ENCODE measurements around the gene ZNRD2. TPM values are rescaled to one million over a fixed set of nuclear protein-coding genes. Genes with fewer than 3 reads are reported as not detected.

The ZNRD2 gene
- total RNA-seq, 1 experiment from 2014 or later, result 126 TPM

GRCh38 chr11:65577756-65578109 is 7.5 kb downstream of the ZNRD2 start:
- ATAC-seq, result no peak
- H3K79me2 ChIP-seq (ENCODE audit: low read length), result peaks cover 28% of the 10 kb centered on the region
- POLR2A ChIA-PET (ENCODE audit: unreplicated experiment), result interaction anchor here (0.6 kb wide), 1 partner anchor 35 kb away, joined by 3 read pairs; no protein-coding TSS in a partner anchor
- peak overlapping the region; percentile 91 for H3K4me2 ChIP-seq (ENCODE audit: low read length)
- peak overlapping the region; percentile 65 for H3K27ac ChIP-seq (ENCODE audit: low read length)
- H3F3A ChIP-seq (ENCODE audit: low read length, unreplicated experiment), result peaks cover 4% of the 10 kb centered on the region
- intact Hi-C loops (cut with micrococcal nuclease), result loop anchor here (2.0 kb wide), 1 partner anchor 37 kb away; the partner anchor contains the start of genes MAP3K11 and PCNX3
- peaks cover 43% of the 10 kb centered on the region for H3K4me1 ChIP-seq (ENCODE audit: insufficient read depth, low read length)
- H4K20me1 ChIP-seq (ENCODE audit: low read length), result peaks cover 5% of the 10 kb centered on the region
- CTCF ChIA-PET, result interaction anchor here (0.9 to 1.1 kb wide), 2 partner anchors 10 to 18 kb away, joined by 4 to 7 read pairs; partner anchors contain the start of gene KCNK7
- peak overlapping the region; percentile 76 for H3K9ac ChIP-seq (ENCODE audit: low read length)
- peaks cover 3% of the 10 kb centered on the region; the same call in 1 of the 2 replicates for H3K36me3 ChIP-seq (ENCODE audit: low read depth, low read length)
- BruUV-seq (replicated peaks), result no TSS peak
- no peak overlapping the region for H2AFZ ChIP-seq (ENCODE audit: low read length)
- no peaks in the 10 kb centered on the region for H3K27me3 ChIP-seq (ENCODE audit: low read length)
- DNase-seq, result no peak
- no peaks in the 10 kb centered on the region for H3K9me2 ChIP-seq (replicated peaks; ENCODE audit: low read length)
- peak overlapping the region; percentile 75 for H3K4me3 ChIP-seq (ENCODE audit: low read length)
- no peaks in the 10 kb centered on the region for H3K9me3 ChIP-seq (ENCODE audit: low read length)
- TF ChIP-seq, protein P1, sequence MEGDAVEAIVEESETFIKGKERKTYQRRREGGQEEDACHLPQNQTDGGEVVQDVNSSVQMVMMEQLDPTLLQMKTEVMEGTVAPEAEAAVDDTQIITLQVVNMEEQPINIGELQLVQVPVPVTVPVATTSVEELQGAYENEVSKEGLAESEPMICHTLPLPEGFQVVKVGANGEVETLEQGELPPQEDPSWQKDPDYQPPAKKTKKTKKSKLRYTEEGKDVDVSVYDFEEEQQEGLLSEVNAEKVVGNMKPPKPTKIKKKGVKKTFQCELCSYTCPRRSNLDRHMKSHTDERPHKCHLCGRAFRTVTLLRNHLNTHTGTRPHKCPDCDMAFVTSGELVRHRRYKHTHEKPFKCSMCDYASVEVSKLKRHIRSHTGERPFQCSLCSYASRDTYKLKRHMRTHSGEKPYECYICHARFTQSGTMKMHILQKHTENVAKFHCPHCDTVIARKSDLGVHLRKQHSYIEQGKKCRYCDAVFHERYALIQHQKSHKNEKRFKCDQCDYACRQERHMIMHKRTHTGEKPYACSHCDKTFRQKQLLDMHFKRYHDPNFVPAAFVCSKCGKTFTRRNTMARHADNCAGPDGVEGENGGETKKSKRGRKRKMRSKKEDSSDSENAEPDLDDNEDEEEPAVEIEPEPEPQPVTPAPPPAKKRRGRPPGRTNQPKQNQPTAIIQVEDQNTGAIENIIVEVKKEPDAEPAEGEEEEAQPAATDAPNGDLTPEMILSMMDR (conservative IDR thresholded peaks at IDR 0.05; ENCODE audit: low read depth, low read length), result no peak
- TF ChIP-seq EZH2 (IDR thresholded peaks at IDR 0.05; ENCODE audit: low read length, unreplicated experiment) (no peak), EZH2phosphoT487 (IDR thresholded peaks at IDR 0.05; ENCODE audit: borderline replicate concordance, low read length) (no peak)

- no peak overlapping the region for H2AFZ ChIP-seq (ENCODE audit: low read length)
- H3K9me3 ChIP-seq (ENCODE audit: low read length), result no peaks in the 10 kb centered on the region
- no peaks in the 10 kb centered on the region for H3K9me2 ChIP-seq (replicated peaks; ENCODE audit: low read length)
- ATAC-seq (no peak), DNase-seq (no peak)
- peak overlapping the region; percentile 76; the same call in 1 of the 2 replicates for H3K9ac ChIP-seq (ENCODE audit: low read length)
- H3K36me3 ChIP-seq (ENCODE audit: low read depth, low read length), result peaks cover 3% of the 10 kb centered on the region; the same call in 1 of the 2 replicates
- H3K27ac ChIP-seq (ENCODE audit: low read length), result peak overlapping the region; percentile 65
- peak overlapping the region; percentile 91 for H3K4me2 ChIP-seq (ENCODE audit: low read length)
- H3K4me3 ChIP-seq (ENCODE audit: low read length), result peak overlapping the region; percentile 75; the same call in 1 of the 2 replicates
- no peaks in the 10 kb centered on the region for H3K27me3 ChIP-seq (ENCODE audit: low read length)
- CTCF ChIA-PET, result no interaction called here
- POLR2A ChIA-PET (ENCODE audit: unreplicated experiment), result no interaction called here
- H4K20me1 ChIP-seq (ENCODE audit: low read length), result peaks cover 5% of the 10 kb centered on the region
- peaks cover 4% of the 10 kb centered on the region for H3F3A ChIP-seq (ENCODE audit: low read length, unreplicated experiment)
- H3K4me1 ChIP-seq (ENCODE audit: insufficient read depth, low read length), result peaks cover 40% of the 10 kb centered on the region
- no TSS peak for BruUV-seq (replicated peaks)
- TF ChIP-seq, protein P1 (conservative IDR thresholded peaks at IDR 0.05; ENCODE audit: low read depth, low read length), result no peak
- TF ChIP-seq EZH2phosphoT487 (IDR thresholded peaks at IDR 0.05; ENCODE audit: borderline replicate concordance, low read length) (no peak), EZH2 (IDR thresholded peaks at IDR 0.05; ENCODE audit: low read length, unreplicated experiment) (no peak)
- intact Hi-C loops (cut with micrococcal nuclease), result no loop called here
- peaks cover 24% of the 10 kb centered on the region for H3K79me2 ChIP-seq (ENCODE audit: low read length)
These were observed 7.9 kb downstream of the ZNRD2 start for GRCh38 chr11:65578134-65578533.

DNA sequence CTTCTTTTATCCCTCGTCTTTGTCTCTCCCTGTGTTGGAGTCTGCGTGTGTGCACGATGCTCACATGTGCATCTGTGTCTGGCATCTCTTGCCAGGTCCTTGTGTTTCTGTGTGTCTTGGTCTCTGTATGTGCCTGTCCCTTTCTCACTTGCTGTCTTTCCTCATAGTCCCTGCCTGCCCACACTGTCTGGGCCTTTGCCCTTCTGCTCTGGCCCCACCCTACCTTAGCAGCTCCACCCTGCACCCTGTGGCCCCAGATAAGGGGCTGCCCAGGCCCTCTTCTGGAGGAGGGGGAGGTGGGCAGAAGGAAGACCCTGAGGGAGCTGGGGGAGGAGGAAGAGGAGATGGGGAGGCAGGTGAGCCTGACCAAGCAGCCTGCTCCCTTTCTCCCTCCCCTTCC is 8.4 kb downstream of the ZNRD2 start:
- CTCF ChIA-PET, result no interaction called here
- DNase-seq (no peak), ATAC-seq (no peak)
- Histone ChIP-seq H3K4me3 (ENCODE audit: low read length) (no peak overlapping the region), H3K27ac (ENCODE audit: low read length) (no peak overlapping the region), H3K9ac (ENCODE audit: low read length) (no peak overlapping the region), H3K79me2 (ENCODE audit: low read length) (peaks cover 18% of the 10 kb centered on the region), H3K4me1 (ENCODE audit: insufficient read depth, low read length) (peaks cover 35% of the 10 kb centered on the region), H3K9me2 (replicated peaks; ENCODE audit: low read length) (no peaks in the 10 kb centered on the region), H4K20me1 (ENCODE audit: low read length) (peaks cover 5% of the 10 kb centered on the region), H3K27me3 (ENCODE audit: low read length) (no peaks in the 10 kb centered on the region), H3K36me3 (ENCODE audit: low read depth, low read length) (peaks cover 3% of the 10 kb centered on the region; the same call in 1 of the 2 replicates), H3K4me2 (ENCODE audit: low read length) (no peak overlapping the region), H3F3A (ENCODE audit: low read length, unreplicated experiment) (peaks cover under 1% of the 10 kb centered on the region), H2AFZ (ENCODE audit: low read length) (no peak overlapping the region), H3K9me3 (ENCODE audit: low read length) (no peaks in the 10 kb centered on the region)
- TF ChIP-seq EZH2phosphoT487 (IDR thresholded peaks at IDR 0.05; ENCODE audit: borderline replicate concordance, low read length) (no peak), EZH2 (IDR thresholded peaks at IDR 0.05; ENCODE audit: low read length, unreplicated experiment) (no peak)
- TF ChIP-seq, protein P1 (conservative IDR thresholded peaks at IDR 0.05; ENCODE audit: low read depth, low read length), result no peak
- no TSS peak for BruUV-seq (replicated peaks)
- POLR2A ChIA-PET (ENCODE audit: unreplicated experiment), result no interaction called here
- intact Hi-C loops (cut with micrococcal nuclease), result no loop called here
